Mucosa of descending colon (tissue), 3 donors: ENCODE measurements around the gene TEX29. TPM values are rescaled to one million over a fixed set of nuclear protein-coding genes. Genes with fewer than 3 reads are reported as not detected.

Source experiments
- ATAC-seq: fragments of 200-7000 bp; cut with Tn5 transposase; one replicate; pipeline ENCODE4 v1.9.1; 2020; ENCODE audit warnings: mild to moderate bottlenecking, moderate library complexity
- DNase-seq, 3 donors: peaks; one replicate each; pipeline ENCODE4 v3.0.0-alpha.2; 2020
- H3K36me3 ChIP-seq: fragments of 200-600 bp; one replicate; pipeline ENCODE4 v1.8.0; 2021; ENCODE audit warnings: low read depth, mild to moderate bottlenecking
- H3K4me1 ChIP-seq: fragments of 200-600 bp; one replicate; pipeline ENCODE4 v1.8.0; 2021; ENCODE audit warnings: low read depth, mild to moderate bottlenecking
- H3K4me3 ChIP-seq: fragments of 200-600 bp; one replicate; pipeline ENCODE4 v1.8.0; 2021; ENCODE audit warnings: mild to moderate bottlenecking
- H3K9me3 ChIP-seq: fragments of 200-600 bp; one replicate; pipeline ENCODE4 v1.8.0; 2021; ENCODE audit warnings: mild to moderate bottlenecking
- CTCF ChIP-seq: fragments of 200-600 bp; IDR thresholded peaks from one replicate; pipeline ENCODE4 v1.8.0; 2022; ENCODE audit warnings: antibody characterized with exemption, mild to moderate bottlenecking
- intact Hi-C, 2 donors: fragments of 100-400 bp; cut with DNase I in 1 of 2; cut with micrococcal nuclease in 1 of 2; formaldehyde crosslinking; loops; one replicate each; pipeline versions ENCODE4 v1.11.0 to v1.11.1; 2022; cut with DNase I, micrococcal nuclease
- total RNA-seq, 3 donors: library from RNA; stranded (reverse); fragmentation: NEBNext Ultra II Directional in 2 of 3; extraction: Animal tissue kit (Norgen Biotek cat#: 25700) in 2 of 3; gene quantifications; one replicate each; pipeline versions ENCODE4 v1.2.1 to v1.2.4, GENCODE V29; 2021 to 2023
- donor health status: DM: no; HTN: no; CAD: no; lungs with moderate emphysema.
- donor health status: DM: no; HTN: no; CAD: no.
- donor health status: DM: no; HTN: yes; CAD: no.

The TEX29 gene
- total RNA-seq, 3 donors from 2014 or later: 0.55 to 0.63 TPM; not detected in 1

GRCh38 chr13:111385183-111385857 lies 64.9 kb downstream of the TEX29 start:
- Histone ChIP-seq H3K4me3 (no peak overlapping the region), H3K9me3 (no peaks in the 10 kb centered on the region), H3K4me1 (no peaks in the 10 kb centered on the region), H3K36me3 (no peaks in the 10 kb centered on the region)
- DNase-seq (no peak), ATAC-seq (no peak)
- TF ChIP-seq CTCF: no peak
- intact Hi-C loops: no loop called here

- ATAC-seq (no peak), DNase-seq (no peak)
- no peaks in the 10 kb centered on the region for H3K4me1 ChIP-seq
- H3K9me3 ChIP-seq: no peaks in the 10 kb centered on the region
- H3K36me3 ChIP-seq: no peaks in the 10 kb centered on the region
- H3K4me3 ChIP-seq: no peak overlapping the region
- intact Hi-C loops: no loop called here
- TF ChIP-seq CTCF: no peak
These were observed 66.8 kb downstream of the TEX29 start for GRCh38 chr13:111387026-111387871.

GRCh38 chr13:111387945-111388600 lies 67.6 kb downstream of the TEX29 start:
- ATAC-seq (no peak), DNase-seq (no peak)
- Histone ChIP-seq H3K4me1 (no peaks in the 10 kb centered on the region), H3K36me3 (no peaks in the 10 kb centered on the region), H3K4me3 (no peak overlapping the region), H3K9me3 (no peaks in the 10 kb centered on the region)
- intact Hi-C loops: no loop called here
- TF ChIP-seq CTCF: no peak

GRCh38 chr13:111388851-111389500 lies 68.5 kb downstream of the TEX29 start:
- intact Hi-C loops: no loop called here
- DNase-seq (no peak), ATAC-seq (no peak)
- no peaks in the 10 kb centered on the region for H3K36me3 ChIP-seq
- no peak for TF ChIP-seq CTCF
- H3K9me3 ChIP-seq: no peaks in the 10 kb centered on the region
- H3K4me1 ChIP-seq: no peaks in the 10 kb centered on the region
- no peak overlapping the region for H3K4me3 ChIP-seq
